ENCODE measurements around the gene SYNE3.

DNA sequence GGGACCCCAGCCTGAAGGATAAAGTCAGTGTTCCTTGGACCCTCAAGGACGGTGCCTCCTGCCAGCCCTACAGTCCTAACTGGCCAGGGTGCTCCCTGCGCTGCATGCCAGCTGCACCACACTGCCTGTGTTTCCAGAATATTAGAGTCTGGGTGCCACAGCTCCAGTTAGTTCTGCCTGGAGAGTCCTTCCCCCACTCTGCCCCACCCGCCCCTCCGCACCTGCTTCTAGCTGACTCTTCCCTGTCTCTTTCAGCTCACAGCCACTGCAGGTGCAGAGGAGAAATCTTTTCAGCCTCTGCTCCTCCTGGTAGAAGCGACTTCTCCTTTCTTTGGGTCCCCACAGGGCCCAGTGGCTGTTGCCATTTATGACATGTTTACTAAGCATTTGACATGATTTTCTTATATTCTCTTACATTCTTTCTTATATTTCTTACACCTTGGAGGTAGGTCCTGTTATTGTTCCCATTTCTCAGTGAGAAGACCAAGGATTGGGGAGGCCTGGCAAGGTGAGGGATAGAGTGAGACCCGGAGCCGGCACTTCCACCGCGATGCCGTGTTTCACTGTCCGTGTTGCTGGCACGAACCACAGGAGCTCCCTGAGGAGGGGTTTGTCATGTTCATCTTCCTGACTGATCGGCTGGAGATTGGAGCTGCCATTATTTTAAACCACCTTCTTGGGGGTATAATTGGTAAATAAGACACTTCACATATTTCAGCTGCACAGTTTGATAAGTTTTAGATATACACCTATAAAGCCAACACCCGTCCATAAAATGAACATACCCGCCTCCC lies 29.4 kb downstream of the SYNE3 start:
- TF ChIP-seq, protein P1, sequence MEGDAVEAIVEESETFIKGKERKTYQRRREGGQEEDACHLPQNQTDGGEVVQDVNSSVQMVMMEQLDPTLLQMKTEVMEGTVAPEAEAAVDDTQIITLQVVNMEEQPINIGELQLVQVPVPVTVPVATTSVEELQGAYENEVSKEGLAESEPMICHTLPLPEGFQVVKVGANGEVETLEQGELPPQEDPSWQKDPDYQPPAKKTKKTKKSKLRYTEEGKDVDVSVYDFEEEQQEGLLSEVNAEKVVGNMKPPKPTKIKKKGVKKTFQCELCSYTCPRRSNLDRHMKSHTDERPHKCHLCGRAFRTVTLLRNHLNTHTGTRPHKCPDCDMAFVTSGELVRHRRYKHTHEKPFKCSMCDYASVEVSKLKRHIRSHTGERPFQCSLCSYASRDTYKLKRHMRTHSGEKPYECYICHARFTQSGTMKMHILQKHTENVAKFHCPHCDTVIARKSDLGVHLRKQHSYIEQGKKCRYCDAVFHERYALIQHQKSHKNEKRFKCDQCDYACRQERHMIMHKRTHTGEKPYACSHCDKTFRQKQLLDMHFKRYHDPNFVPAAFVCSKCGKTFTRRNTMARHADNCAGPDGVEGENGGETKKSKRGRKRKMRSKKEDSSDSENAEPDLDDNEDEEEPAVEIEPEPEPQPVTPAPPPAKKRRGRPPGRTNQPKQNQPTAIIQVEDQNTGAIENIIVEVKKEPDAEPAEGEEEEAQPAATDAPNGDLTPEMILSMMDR (IDR thresholded peaks at IDR 0.05; ENCODE audit: insufficient read depth, low read depth, low read length): no peak
- no peak for TF ChIP-seq EZH2 (IDR thresholded peaks at IDR 0.05; ENCODE audit: insufficient read depth, low read length)

Measured in astrocyte (in vitro differentiated cells and primary cell).